Neural cell (in vitro differentiated cells): Measurements from ENCODE around the gene CAPN14. TPM values are rescaled to one million over a fixed set of nuclear protein-coding genes. Genes with fewer than 3 reads are reported as not detected.

ENCODE experiments used
- H2AFZ ChIP-seq: fragments of 200-600, 300-800 bp; sonication (generic), shearing (Covaris generic); 2 replicates; pipeline ENCODE4 v1.6.0; 2014; ENCODE audit warnings: low read depth, mild to moderate bottlenecking, antibody characterized with exemption, low read length, moderate library complexity
- H3F3A ChIP-seq: fragments of 200-600 bp; shearing (Covaris generic); 2 replicates; pipeline ENCODE4 v1.6.1; 2016; ENCODE audit warnings: mild to moderate bottlenecking, moderate library complexity, mixed read lengths, antibody characterized with exemption, low read length; ENCODE audit not compliant: insufficient read depth, poor library complexity, severe bottlenecking
- H3K27ac ChIP-seq: fragments of 200-600, 300-800 bp; sonication (generic), shearing (Covaris generic); 2 replicates; pipeline ENCODE4 v1.5.1; 2014; ENCODE audit warnings: mild to moderate bottlenecking, low read length, moderate library complexity
- H3K27me3 ChIP-seq: fragments of 300-800, 200-600 bp; sonication (generic), shearing (Covaris generic); 2 replicates; pipeline ENCODE4 v1.6.0; 2014; ENCODE audit warnings: mild to moderate bottlenecking, low read depth, low read length, moderate library complexity; ENCODE audit not compliant: insufficient read depth
- H3K36me3 ChIP-seq: fragments of 300-800, 200-600 bp; sonication (generic), shearing (Covaris generic); 2 replicates; pipeline ENCODE4 v1.5.1; 2014; ENCODE audit warnings: mild to moderate bottlenecking, antibody characterized with exemption, low read length, moderate library complexity; ENCODE audit not compliant: insufficient read depth
- H3K4me2 ChIP-seq: fragments of 300-800, 200-600 bp; sonication (generic), shearing (Covaris generic); 2 replicates; pipeline ENCODE4 v1.6.0; 2014; ENCODE audit warnings: mild to moderate bottlenecking, low read length
- H3K4me3 ChIP-seq: fragments of 300-800, 200-600 bp; sonication (generic), shearing (Covaris generic); 2 replicates; pipeline ENCODE4 v1.5.1; 2014; ENCODE audit warnings: mild to moderate bottlenecking, low read length, moderate library complexity
- H3K79me2 ChIP-seq: fragments of 200-600 bp; shearing (Covaris generic); replicated peaks from 2 replicates; pipeline ENCODE4 v1.6.0; 2014; ENCODE audit warnings: mild to moderate bottlenecking, low read length, moderate library complexity; ENCODE audit not compliant: insufficient read depth
- H3K9ac ChIP-seq: fragments of 300-800, 200-600 bp; sonication (generic), shearing (Covaris generic); 2 replicates; pipeline ENCODE4 v1.6.1; 2016; ENCODE audit warnings: mild to moderate bottlenecking, low read length, mixed read lengths
- H3K9me2 ChIP-seq: fragments of 200-600 bp; shearing (Covaris generic); 2 replicates; pipeline ENCODE4 v1.6.1; 2016; ENCODE audit warnings: mild to moderate bottlenecking, low read length, mixed read lengths; ENCODE audit not compliant: insufficient read depth
- H3K9me3 ChIP-seq: fragments of 200-600, 300-800 bp; sonication (generic), shearing (Covaris generic); 2 replicates; pipeline ENCODE4 v1.6.1; 2016; ENCODE audit warnings: mild to moderate bottlenecking, mixed run types, low read length, moderate library complexity, mixed read lengths
- H4K20me1 ChIP-seq: fragments of 200-600 bp; shearing (Covaris generic); 2 replicates; pipeline ENCODE4 v1.6.1; 2016; ENCODE audit warnings: mild to moderate bottlenecking, mixed run types; ENCODE audit not compliant: insufficient read depth
- EP300 ChIP-seq: fragments of 450-650 bp; conservative IDR thresholded peaks from 2 replicates; pipeline ENCODE4 v1.6.1; 2014; ENCODE audit warnings: antibody characterized with exemption, mild to moderate bottlenecking, moderate library complexity; ENCODE audit not compliant: poor library complexity, severe bottlenecking
- EZH2 ChIP-seq: fragments of 200-600, 300-800 bp; shearing (Covaris generic), sonication (generic); IDR thresholded peaks from 2 replicates; pipeline ENCODE4 v1.6.1; 2014; ENCODE audit warnings: antibody characterized with exemption, low read length, borderline replicate concordance, mild to moderate bottlenecking; ENCODE audit not compliant: insufficient read depth, poor library complexity, severe bottlenecking
- MXI1 ChIP-seq: fragments of 450-650 bp; conservative IDR thresholded peaks from 2 replicates; pipeline ENCODE4 v1.6.1; 2014; ENCODE audit warnings: antibody characterized with exemption, mild to moderate bottlenecking; ENCODE audit not compliant: poor library complexity, severe bottlenecking
- POLR2AphosphoS5 ChIP-seq: IDR thresholded peaks from 2 replicates; pipeline ENCODE4 v1.6.1; 2012
- RAD21 ChIP-seq: fragments of 450-650 bp; conservative IDR thresholded peaks from 2 replicates; pipeline ENCODE4 v1.6.1; 2014; ENCODE audit warnings: antibody characterized with exemption, mild to moderate bottlenecking, moderate library complexity
- SMC3 ChIP-seq: fragments of 450-650 bp; conservative IDR thresholded peaks from 2 replicates; pipeline ENCODE4 v1.6.1; 2014; ENCODE audit warnings: antibody characterized with exemption, mild to moderate bottlenecking, moderate library complexity; ENCODE audit not compliant: poor library complexity
- TAF1 ChIP-seq: IDR thresholded peaks from 2 replicates; pipeline ENCODE4 v1.6.1; 2012; ENCODE audit warnings: low read depth
- polyA plus RNA-seq: library from polyadenylated mRNA; depleted of rRNA; stranded (reverse); fragments of >200 nt; gene quantifications from 2 replicates; pipeline ENCODE4 v1.2.3, GENCODE V29; 2014
- TF ChIP-seq, protein P1 (sequence below): fragments of 450-650 bp; IDR thresholded peaks from 2 replicates; pipeline ENCODE4 v1.5.1; 2014; ENCODE audit warnings: antibody characterized with exemption, mild to moderate bottlenecking, moderate library complexity; ENCODE audit not compliant: poor library complexity, severe bottlenecking
- TF ChIP-seq, protein P2 (sequence below): IDR thresholded peaks from 2 replicates; pipeline ENCODE4 v1.6.1; 2012; ENCODE audit warnings: borderline replicate concordance

CAPN14 gene
- polyA plus RNA-seq, 1 donor from 2014 or later, result 2.1 TPM

DNA sequence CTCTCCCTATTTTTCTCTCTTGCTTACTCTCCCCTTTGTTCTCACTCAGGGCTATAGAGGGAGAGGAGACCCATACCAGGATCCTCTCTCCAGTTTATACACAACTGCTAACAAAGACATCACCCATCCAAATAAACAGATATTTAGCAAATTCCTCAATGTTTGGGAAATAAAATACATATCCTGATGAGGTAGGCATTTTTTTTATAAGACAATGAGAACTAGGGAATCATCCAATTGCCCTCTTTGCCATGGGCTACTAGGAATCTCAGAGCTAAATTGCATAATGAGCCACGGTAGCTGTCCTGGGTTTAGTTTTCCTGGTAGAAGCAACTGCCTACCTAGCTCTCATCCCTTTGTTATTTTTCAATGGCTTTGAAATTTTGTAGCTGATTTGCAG lies 27.1 kb downstream of the CAPN14 start:
- H3K79me2 ChIP-seq, result no peaks in the 10 kb centered on the region
- no peak overlapping the region for H2AFZ ChIP-seq
- TF ChIP-seq TAF1, result no peak
- no peak for TF ChIP-seq MXI1
- TF ChIP-seq POLR2AphosphoS5, result no peak
- TF ChIP-seq, protein P1, sequence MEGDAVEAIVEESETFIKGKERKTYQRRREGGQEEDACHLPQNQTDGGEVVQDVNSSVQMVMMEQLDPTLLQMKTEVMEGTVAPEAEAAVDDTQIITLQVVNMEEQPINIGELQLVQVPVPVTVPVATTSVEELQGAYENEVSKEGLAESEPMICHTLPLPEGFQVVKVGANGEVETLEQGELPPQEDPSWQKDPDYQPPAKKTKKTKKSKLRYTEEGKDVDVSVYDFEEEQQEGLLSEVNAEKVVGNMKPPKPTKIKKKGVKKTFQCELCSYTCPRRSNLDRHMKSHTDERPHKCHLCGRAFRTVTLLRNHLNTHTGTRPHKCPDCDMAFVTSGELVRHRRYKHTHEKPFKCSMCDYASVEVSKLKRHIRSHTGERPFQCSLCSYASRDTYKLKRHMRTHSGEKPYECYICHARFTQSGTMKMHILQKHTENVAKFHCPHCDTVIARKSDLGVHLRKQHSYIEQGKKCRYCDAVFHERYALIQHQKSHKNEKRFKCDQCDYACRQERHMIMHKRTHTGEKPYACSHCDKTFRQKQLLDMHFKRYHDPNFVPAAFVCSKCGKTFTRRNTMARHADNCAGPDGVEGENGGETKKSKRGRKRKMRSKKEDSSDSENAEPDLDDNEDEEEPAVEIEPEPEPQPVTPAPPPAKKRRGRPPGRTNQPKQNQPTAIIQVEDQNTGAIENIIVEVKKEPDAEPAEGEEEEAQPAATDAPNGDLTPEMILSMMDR, result no peak
- TF ChIP-seq SMC3, result no peak
- no peak for TF ChIP-seq EP300
- TF ChIP-seq EZH2, result no peak
- no peak for TF ChIP-seq RAD21
- TF ChIP-seq, protein P2, sequence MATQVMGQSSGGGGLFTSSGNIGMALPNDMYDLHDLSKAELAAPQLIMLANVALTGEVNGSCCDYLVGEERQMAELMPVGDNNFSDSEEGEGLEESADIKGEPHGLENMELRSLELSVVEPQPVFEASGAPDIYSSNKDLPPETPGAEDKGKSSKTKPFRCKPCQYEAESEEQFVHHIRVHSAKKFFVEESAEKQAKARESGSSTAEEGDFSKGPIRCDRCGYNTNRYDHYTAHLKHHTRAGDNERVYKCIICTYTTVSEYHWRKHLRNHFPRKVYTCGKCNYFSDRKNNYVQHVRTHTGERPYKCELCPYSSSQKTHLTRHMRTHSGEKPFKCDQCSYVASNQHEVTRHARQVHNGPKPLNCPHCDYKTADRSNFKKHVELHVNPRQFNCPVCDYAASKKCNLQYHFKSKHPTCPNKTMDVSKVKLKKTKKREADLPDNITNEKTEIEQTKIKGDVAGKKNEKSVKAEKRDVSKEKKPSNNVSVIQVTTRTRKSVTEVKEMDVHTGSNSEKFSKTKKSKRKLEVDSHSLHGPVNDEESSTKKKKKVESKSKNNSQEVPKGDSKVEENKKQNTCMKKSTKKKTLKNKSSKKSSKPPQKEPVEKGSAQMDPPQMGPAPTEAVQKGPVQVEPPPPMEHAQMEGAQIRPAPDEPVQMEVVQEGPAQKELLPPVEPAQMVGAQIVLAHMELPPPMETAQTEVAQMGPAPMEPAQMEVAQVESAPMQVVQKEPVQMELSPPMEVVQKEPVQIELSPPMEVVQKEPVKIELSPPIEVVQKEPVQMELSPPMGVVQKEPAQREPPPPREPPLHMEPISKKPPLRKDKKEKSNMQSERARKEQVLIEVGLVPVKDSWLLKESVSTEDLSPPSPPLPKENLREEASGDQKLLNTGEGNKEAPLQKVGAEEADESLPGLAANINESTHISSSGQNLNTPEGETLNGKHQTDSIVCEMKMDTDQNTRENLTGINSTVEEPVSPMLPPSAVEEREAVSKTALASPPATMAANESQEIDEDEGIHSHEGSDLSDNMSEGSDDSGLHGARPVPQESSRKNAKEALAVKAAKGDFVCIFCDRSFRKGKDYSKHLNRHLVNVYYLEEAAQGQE, result no peak
- H3K4me2 ChIP-seq, result no peak overlapping the region
- H3K36me3 ChIP-seq, result no peaks in the 10 kb centered on the region
- H3K4me3 ChIP-seq, result no peak overlapping the region
- no peaks in the 10 kb centered on the region for H4K20me1 ChIP-seq
- H3K9me3 ChIP-seq, result no peaks in the 10 kb centered on the region
- H3K27me3 ChIP-seq, result no peaks in the 10 kb centered on the region
- H3K27ac ChIP-seq, result no peak overlapping the region
- H3F3A ChIP-seq, result no peaks in the 10 kb centered on the region
- H3K9me2 ChIP-seq, result no peaks in the 10 kb centered on the region
- no peak overlapping the region for H3K9ac ChIP-seq

- no peak for TF ChIP-seq RAD21
- no peak for TF ChIP-seq POLR2AphosphoS5
- no peak for TF ChIP-seq EP300
- TF ChIP-seq, protein P2, result no peak
- no peak for TF ChIP-seq TAF1
- no peak for TF ChIP-seq SMC3
- TF ChIP-seq, protein P1, result no peak
- TF ChIP-seq EZH2, result no peak
- no peak for TF ChIP-seq MXI1
These were observed 28.2 kb downstream of the CAPN14 start for GRCh38 chr2:31189141-31189540.

More at GRCh38 chr2:31189141-31189540, 28.2 kb downstream of the CAPN14 start:
- Histone ChIP-seq H3K27me3 (no peaks in the 10 kb centered on the region), H3K9me3 (no peaks in the 10 kb centered on the region), H3K9ac (no peak overlapping the region), H2AFZ (no peak overlapping the region), H4K20me1 (no peaks in the 10 kb centered on the region), H3K79me2 (no peaks in the 10 kb centered on the region), H3F3A (no peaks in the 10 kb centered on the region), H3K4me3 (no peak overlapping the region), H3K36me3 (no peaks in the 10 kb centered on the region), H3K4me2 (no peak overlapping the region), H3K9me2 (no peaks in the 10 kb centered on the region), H3K27ac (no peak overlapping the region)
